ENCODE results near the gene CARD11. TPM values are rescaled to one million over a fixed set of nuclear protein-coding genes. Genes with fewer than 3 reads are reported as not detected.

Gene CARD11
- total and polyA plus RNA-seq, 2 of the 4 experiments (the other 2 are of a cell fraction): 0.18 to 0.26 TPM

DNA sequence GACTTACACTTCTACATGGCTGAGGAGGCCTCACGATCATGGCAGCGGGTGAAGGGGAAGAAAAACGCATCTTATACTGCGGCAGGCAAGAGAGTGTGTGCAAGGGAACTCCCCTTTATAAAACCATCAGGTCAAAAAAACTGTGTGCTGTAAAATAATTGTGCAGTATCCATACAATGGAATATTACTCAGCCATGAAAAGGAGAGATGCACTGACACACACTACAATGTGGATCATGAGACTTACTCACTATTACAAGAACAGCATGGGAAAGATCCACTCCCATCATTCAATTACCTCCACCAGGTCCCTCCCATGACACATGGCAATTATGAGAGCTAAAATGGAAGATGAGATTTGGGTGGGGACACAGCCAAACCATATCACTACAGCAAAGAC is 27.2 kb upstream of the CARD11 start:
- Histone ChIP-seq H4K8ac (ENCODE audit: low read depth in 2 of 2, low read length in 2 of 2) (no peak overlapping the region), H4K5ac (ENCODE audit: low read depth, low read length) (no peak overlapping the region), H2AK5ac (ENCODE audit: low read depth, low read length) (no peak overlapping the region), H3K36me3 (ENCODE audit: control insufficient read depth, insufficient read depth, low read length) (no peaks in the 10 kb centered on the region), H3K56ac (ENCODE audit: extremely low read depth, insufficient read depth, low read length) (no peak overlapping the region), H3K9me3 (ENCODE audit: control insufficient read depth, insufficient read depth, low read length) (peaks cover 2% of the 10 kb centered on the region), H3K14ac (replicated peaks; ENCODE audit: low read depth, low read length) (no peak overlapping the region), H2AK9ac (replicated peaks; ENCODE audit: low read depth, low read length, poor library complexity) (no peak overlapping the region), H3K27ac (ENCODE audit: insufficient read depth, low read length) (no peak overlapping the region), H2BK15ac (ENCODE audit: low read depth, low read length) (no peak overlapping the region), H2BK5ac (ENCODE audit: low read depth, low read length, poor library complexity, severe bottlenecking) (no peak overlapping the region), H3K23ac (ENCODE audit: low read depth, low read length) (no peak overlapping the region), H3K18ac (ENCODE audit: low read depth, low read length) (no peak overlapping the region), H3K27me3 (ENCODE audit: control insufficient read depth, insufficient read depth, low read length) (no peaks in the 10 kb centered on the region; the same call in 1 of the 2 replicates), H3K79me1 (ENCODE audit: low read depth in 1 of 2, low read length in 2 of 2) (no peaks in the 10 kb centered on the region), H4K91ac (ENCODE audit: insufficient read depth, low read depth, low read length) (no peak overlapping the region), H3K4me3 (ENCODE audit: insufficient read depth, low read depth, low read length) (no peak overlapping the region), H3K4ac (ENCODE audit: low read depth, low read length) (no peak overlapping the region), H3K4me2 (ENCODE audit: low read depth, low read length) (no peak overlapping the region), H3K9me1 (ENCODE audit: insufficient read depth, low read length) (no peaks in the 10 kb centered on the region), H2BK120ac (ENCODE audit: low read depth, low read length) (no peak overlapping the region), H3K9ac (ENCODE audit: low read depth, low read length) (no peak overlapping the region), H2BK20ac (ENCODE audit: low read depth, low read length) (no peak overlapping the region), H2AFZ (replicated peaks; ENCODE audit: low read length, poor library complexity) (no peak overlapping the region), H4K20me1 (ENCODE audit: insufficient read depth, low read length) (no peaks in the 10 kb centered on the region), H3K4me1 (ENCODE audit: control insufficient read depth, insufficient read depth, low read length) (no peaks in the 10 kb centered on the region)
- BruUV-seq (replicated peaks): no TSS peak
- DNase-seq: no peak
- TF ChIP-seq CHD1 (IDR thresholded peaks at IDR 0.05; ENCODE audit: low read depth, low read length) (no peak), MAZ (IDR thresholded peaks at IDR 0.05; ENCODE audit: borderline replicate concordance, low read depth, low read length) (no peak), MXI1 (IDR thresholded peaks at IDR 0.05; ENCODE audit: borderline replicate concordance, low read depth, low read length) (no peak), CEBPB (IDR thresholded peaks at IDR 0.05; ENCODE audit: low read depth, low read length) (no peak), BHLHE40 (IDR thresholded peaks at IDR 0.05; ENCODE audit: low read depth, low read length) (no peak), NFE2L2 (IDR thresholded peaks at IDR 0.05; ENCODE audit: low read depth, low read length) (no peak)
- TF ChIP-seq, protein P1, sequence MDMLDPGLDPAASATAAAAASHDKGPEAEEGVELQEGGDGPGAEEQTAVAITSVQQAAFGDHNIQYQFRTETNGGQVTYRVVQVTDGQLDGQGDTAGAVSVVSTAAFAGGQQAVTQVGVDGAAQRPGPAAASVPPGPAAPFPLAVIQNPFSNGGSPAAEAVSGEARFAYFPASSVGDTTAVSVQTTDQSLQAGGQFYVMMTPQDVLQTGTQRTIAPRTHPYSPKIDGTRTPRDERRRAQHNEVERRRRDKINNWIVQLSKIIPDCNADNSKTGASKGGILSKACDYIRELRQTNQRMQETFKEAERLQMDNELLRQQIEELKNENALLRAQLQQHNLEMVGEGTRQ (IDR thresholded peaks at IDR 0.05; ENCODE audit: low read depth, low read length): no peak
- TF ChIP-seq, protein P2, sequence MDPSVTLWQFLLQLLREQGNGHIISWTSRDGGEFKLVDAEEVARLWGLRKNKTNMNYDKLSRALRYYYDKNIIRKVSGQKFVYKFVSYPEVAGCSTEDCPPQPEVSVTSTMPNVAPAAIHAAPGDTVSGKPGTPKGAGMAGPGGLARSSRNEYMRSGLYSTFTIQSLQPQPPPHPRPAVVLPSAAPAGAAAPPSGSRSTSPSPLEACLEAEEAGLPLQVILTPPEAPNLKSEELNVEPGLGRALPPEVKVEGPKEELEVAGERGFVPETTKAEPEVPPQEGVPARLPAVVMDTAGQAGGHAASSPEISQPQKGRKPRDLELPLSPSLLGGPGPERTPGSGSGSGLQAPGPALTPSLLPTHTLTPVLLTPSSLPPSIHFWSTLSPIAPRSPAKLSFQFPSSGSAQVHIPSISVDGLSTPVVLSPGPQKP (IDR thresholded peaks at IDR 0.05; ENCODE audit: borderline replicate concordance, low read depth, low read length): no peak
- POLR2A ChIA-PET (ENCODE audit: unreplicated experiment): no interaction called here
- in situ Hi-C loops (cut with MboI; ENCODE audit: low sequenced_read_pairs): no loop called here
- CTCF ChIA-PET: no interaction called here
- intact Hi-C loops (cut with micrococcal nuclease): no loop called here
- WGBS, 2 experiments (ENCODE audit: extremely low coverage in 2 of 2, insufficient read length in 1 of 2): no CpG with 5 or more reads among the region's 4 CpGs
- dilution Hi-C loops (cut with HindIII; ENCODE audit: low sequenced_read_pairs, unreplicated experiment): no loop called here
- no peak for ATAC-seq (ENCODE audit: low read depth)

All from IMR-90 (cell line).